ENCODE measurements around the gene DENND4C. TPM values are rescaled to one million over a fixed set of nuclear protein-coding genes. Genes with fewer than 3 reads are reported as not detected.
A peak's percentile ranks its signal among the peaks of the same experiment; 100 is the strongest.

The DENND4C gene
- total RNA-seq, 6 experiments from 2014 or later, result 16.5 to 20.6 (median 19.3) TPM

- H3K27ac Mint-ChIP-seq, result no peak overlapping the region; the same call in none of the 2 replicates
- no peak for TF ChIP-seq CTCF (IDR thresholded peaks at IDR 0.05)
- no peaks in the 10 kb centered on the region for H3K36me3 Mint-ChIP-seq (ENCODE audit: low read depth)
These were observed 718 bp upstream of the DENND4C start for GRCh38 chr9:19229595-19230354.

GRCh38 chr9:19231126-19231903 lies 822 bp downstream of the DENND4C start:
- TF ChIP-seq CTCF (IDR thresholded peaks at IDR 0.05), result no peak
- H3K36me3 Mint-ChIP-seq (ENCODE audit: low read depth), result no peaks in the 10 kb centered on the region
- no peak overlapping the region for H3K4me3 Mint-ChIP-seq
- peaks cover 10% of the 10 kb centered on the region for H3K4me1 Mint-ChIP-seq (ENCODE audit: low read depth)
- no peaks in the 10 kb centered on the region for H3K27me3 Mint-ChIP-seq (ENCODE audit: insufficient read depth)
- peak; percentile 28 for DNase-seq
- H3K9me3 Mint-ChIP-seq, result no peaks in the 10 kb centered on the region
- no peak overlapping the region for H3K27ac Mint-ChIP-seq

More at GRCh38 chr9:19229595-19230354, 718 bp upstream of the DENND4C start:
- H3K9me3 Mint-ChIP-seq, result no peaks in the 10 kb centered on the region
- H3K4me3 Mint-ChIP-seq, result no peak overlapping the region; the same call in 1 of the 2 replicates
- H3K4me1 Mint-ChIP-seq (ENCODE audit: low read depth), result peaks cover 10% of the 10 kb centered on the region
- DNase-seq, result peak; percentile 6
- H3K27me3 Mint-ChIP-seq (ENCODE audit: insufficient read depth), result no peaks in the 10 kb centered on the region

- no peak for DNase-seq
- no peak for TF ChIP-seq CTCF (IDR thresholded peaks at IDR 0.05)
- Mint-ChIP-seq H3K4me3 (no peak overlapping the region), H3K9me3 (no peaks in the 10 kb centered on the region), H3K27me3 (ENCODE audit: insufficient read depth) (no peaks in the 10 kb centered on the region), H3K36me3 (ENCODE audit: low read depth) (no peaks in the 10 kb centered on the region), H3K4me1 (ENCODE audit: low read depth) (peaks cover 10% of the 10 kb centered on the region), H3K27ac (no peak overlapping the region)
These were observed 1.7 kb downstream of the DENND4C start for GRCh38 chr9:19231904-19232822.

- no peaks in the 10 kb centered on the region for H3K36me3 Mint-ChIP-seq (ENCODE audit: low read depth)
- H3K27ac Mint-ChIP-seq, result no peak overlapping the region
- no peaks in the 10 kb centered on the region for H3K9me3 Mint-ChIP-seq
- no peak for TF ChIP-seq CTCF (IDR thresholded peaks at IDR 0.05)
- H3K4me1 Mint-ChIP-seq (ENCODE audit: low read depth), result peaks cover 10% of the 10 kb centered on the region
- no peak overlapping the region for H3K4me3 Mint-ChIP-seq
- no peaks in the 10 kb centered on the region for H3K27me3 Mint-ChIP-seq (ENCODE audit: insufficient read depth)
- DNase-seq, result peak; percentile 14
These were observed 2.3 kb downstream of the DENND4C start for GRCh38 chr9:19232823-19233194.

GRCh38 chr9:19233344-19233743 lies 2.9 kb downstream of the DENND4C start:
- no peaks in the 10 kb centered on the region for H3K36me3 Mint-ChIP-seq (ENCODE audit: low read depth)
- no peak for TF ChIP-seq CTCF (IDR thresholded peaks at IDR 0.05)
- H3K27me3 Mint-ChIP-seq (ENCODE audit: insufficient read depth), result no peaks in the 10 kb centered on the region
- no peaks in the 10 kb centered on the region for H3K9me3 Mint-ChIP-seq
- no peak overlapping the region for H3K4me3 Mint-ChIP-seq
- no peak for DNase-seq
- peaks cover 10% of the 10 kb centered on the region for H3K4me1 Mint-ChIP-seq (ENCODE audit: low read depth)
- no peak overlapping the region for H3K27ac Mint-ChIP-seq

All from HFFc6 (cell line).